ENCODE data around the gene PAFAH1B2. TPM values are rescaled to one million over a fixed set of nuclear protein-coding genes. Genes with fewer than 3 reads are reported as not detected.

The PAFAH1B2 gene
- total RNA-seq, 4 donors from 2014 or later: 50.3 to 82.3 (median 63.2) TPM

- Histone ChIP-seq H3K4me1 (peaks cover 0 to 55% (median 0%) of the 10 kb centered on the region in 3 donors), H3K36me3 (peaks cover 0 to 71% of the 10 kb centered on the region in 2 donors), H3K9me3 (no peaks in the 10 kb centered on the region), H3K4me3 (no peak overlapping the region), H3K27me3 (no peaks in the 10 kb centered on the region), H3K27ac (no peak overlapping the region)
- WGBS, 2 donors (ENCODE audit: low coverage in 1 of 2): 79 to 86% methylated on average over 2 of the region's 2 CpGs
- no peak for ATAC-seq
- no peak for TF ChIP-seq POLR2AphosphoS5 (IDR thresholded peaks at IDR 0.05)
- no peak for TF ChIP-seq CTCF (IDR thresholded peaks at IDR 0.05)
- no peak for TF ChIP-seq POLR2A (IDR thresholded peaks at IDR 0.05)
- TF ChIP-seq EP300 (IDR thresholded peaks at IDR 0.05): no peak
Observed at GRCh38 chr11:117159892-117160291, 15.8 kb downstream of the PAFAH1B2 start.

GRCh38 chr11:117160826-117161225 is 16.7 kb downstream of the PAFAH1B2 start:
- ATAC-seq: no peak
- H3K4me3 ChIP-seq: no peak overlapping the region
- H3K36me3 ChIP-seq: peaks cover 0 to 71% of the 10 kb centered on the region in 2 donors
- 69 to 100% methylated on average over 2 of the region's 2 CpGs for WGBS, 2 donors (ENCODE audit: low coverage in 1 of 2)
- no peaks in the 10 kb centered on the region for H3K9me3 ChIP-seq
- H3K27ac ChIP-seq: no peak overlapping the region
- TF ChIP-seq POLR2A (IDR thresholded peaks at IDR 0.05) (no peak), EP300 (IDR thresholded peaks at IDR 0.05) (no peak), CTCF (IDR thresholded peaks at IDR 0.05) (no peak), POLR2AphosphoS5 (IDR thresholded peaks at IDR 0.05) (no peak)
- H3K27me3 ChIP-seq: no peaks in the 10 kb centered on the region
- H3K4me1 ChIP-seq: peaks cover 0 to 46% (median 0%) of the 10 kb centered on the region in 3 donors

GRCh38 chr11:117166491-117166890 is 22.4 kb downstream of the PAFAH1B2 start:
- Histone ChIP-seq H3K9me3 (no peaks in the 10 kb centered on the region), H3K27ac (no peak overlapping the region), H3K36me3 (peaks cover 0 to 98% of the 10 kb centered on the region in 2 donors), H3K4me3 (no peak overlapping the region), H3K27me3 (no peaks in the 10 kb centered on the region), H3K4me1 (peaks cover 0 to 20% (median 0%) of the 10 kb centered on the region in 3 donors)
- 50% methylated on average over 1 of the region's 1 CpG for WGBS, 2 donors (ENCODE audit: low coverage in 1 of 2)
- TF ChIP-seq POLR2A (IDR thresholded peaks at IDR 0.05) (no peak), CTCF (IDR thresholded peaks at IDR 0.05) (no peak), POLR2AphosphoS5 (IDR thresholded peaks at IDR 0.05) (no peak), EP300 (IDR thresholded peaks at IDR 0.05) (no peak)
- ATAC-seq: no peak

GRCh38 chr11:117169736-117170135 is 25.6 kb downstream of the PAFAH1B2 start:
- H3K4me1 ChIP-seq: peaks cover 0 to 36% (median 0%) of the 10 kb centered on the region in 3 donors
- H3K4me3 ChIP-seq: no peak overlapping the region
- 58 to 69% methylated on average over 2 of the region's 2 CpGs for WGBS, 2 donors (ENCODE audit: low coverage in 1 of 2)
- no peaks in the 10 kb centered on the region for H3K9me3 ChIP-seq
- peaks cover 0 to 73% of the 10 kb centered on the region in 2 donors for H3K36me3 ChIP-seq
- no peak for ATAC-seq
- no peaks in the 10 kb centered on the region for H3K27me3 ChIP-seq
- TF ChIP-seq POLR2AphosphoS5 (IDR thresholded peaks at IDR 0.05) (no peak), EP300 (IDR thresholded peaks at IDR 0.05) (no peak), POLR2A (IDR thresholded peaks at IDR 0.05) (no peak), CTCF (IDR thresholded peaks at IDR 0.05) (no peak)
- no peak overlapping the region for H3K27ac ChIP-seq

- 61 to 73% methylated on average over 9 of the region's 9 CpGs for WGBS, 2 donors (ENCODE audit: low coverage in 1 of 2)
Observed at GRCh38 chr11:117170210-117170609, 26.1 kb downstream of the PAFAH1B2 start.

More at GRCh38 chr11:117170210-117170609, 26.1 kb downstream of the PAFAH1B2 start:
- Histone ChIP-seq H3K27ac (no peak overlapping the region), H3K4me3 (no peak overlapping the region), H3K9me3 (no peaks in the 10 kb centered on the region), H3K36me3 (peaks cover 0 to 68% of the 10 kb centered on the region in 2 donors), H3K4me1 (peaks cover 0 to 36% (median 0%) of the 10 kb centered on the region in 3 donors), H3K27me3 (no peaks in the 10 kb centered on the region)
- ATAC-seq: no peak
- no peak for TF ChIP-seq POLR2AphosphoS5 (IDR thresholded peaks at IDR 0.05)
- TF ChIP-seq CTCF (IDR thresholded peaks at IDR 0.05): no peak
- no peak for TF ChIP-seq EP300 (IDR thresholded peaks at IDR 0.05)
- no peak for TF ChIP-seq POLR2A (IDR thresholded peaks at IDR 0.05)

All from gastroesophageal sphincter (tissue), 4 donors.